Hepatocyte (in vitro differentiated cells): ENCODE measurements around the gene FRMPD1. TPM values are rescaled to one million over a fixed set of nuclear protein-coding genes. Genes with fewer than 3 reads are reported as not detected.

Experiments
- DNase-seq: peaks from one replicate; pipeline ENCODE4 v3.0.0-alpha.2; 2016; ENCODE audit warnings: low spot score
- H2AFZ ChIP-seq: fragments of 200-600 bp; sonication (generic); 2 replicates; pipeline ENCODE4 v1.6.0; 2016; ENCODE audit warnings: antibody characterized with exemption, mild to moderate bottlenecking
- H3K27ac ChIP-seq: fragments of 200-600 bp; sonication (generic); 2 replicates; pipeline ENCODE4 v1.5.1; 2016; ENCODE audit warnings: mild to moderate bottlenecking
- H3K27me3 ChIP-seq: fragments of 200-600 bp; sonication (generic); 2 replicates; pipeline ENCODE4 v1.6.1; 2016
- H3K36me3 ChIP-seq: fragments of 200-600 bp; sonication (generic); replicated peaks from 2 replicates; pipeline ENCODE4 v1.5.1; 2016; ENCODE audit warnings: low read depth; ENCODE audit not compliant: insufficient read depth
- H3K4me1 ChIP-seq: fragments of 200-600 bp; sonication (generic); 2 replicates; pipeline ENCODE4 v1.5.1; 2016; ENCODE audit warnings: mild to moderate bottlenecking, moderate library complexity; ENCODE audit not compliant: insufficient read depth
- H3K4me2 ChIP-seq: fragments of 200-600 bp; sonication (generic); 2 replicates; pipeline ENCODE4 v1.6.0; 2016
- H3K4me3 ChIP-seq: fragments of 200-600 bp; sonication (generic); 2 replicates; pipeline ENCODE4 v1.5.1; 2016; ENCODE audit warnings: mild to moderate bottlenecking
- H3K79me2 ChIP-seq: fragments of 200-600 bp; sonication (generic); 2 replicates; pipeline ENCODE4 v1.6.0; 2017; ENCODE audit warnings: mild to moderate bottlenecking
- H3K9me2 ChIP-seq: fragments of 200-600 bp; sonication (generic); replicated peaks from 2 replicates; pipeline ENCODE4 v1.6.0; 2017; ENCODE audit warnings: mild to moderate bottlenecking; ENCODE audit not compliant: insufficient read depth
- H3K9me3 ChIP-seq: fragments of 200-600 bp; sonication (generic); 2 replicates; pipeline ENCODE4 v1.5.1; 2016; ENCODE audit warnings: low read depth, mild to moderate bottlenecking
- H4K20me1 ChIP-seq: fragments of 200-600 bp; sonication (generic); 2 replicates; pipeline ENCODE4 v1.6.0; 2016; ENCODE audit warnings: mild to moderate bottlenecking; ENCODE audit not compliant: insufficient read depth, poor library complexity, severe bottlenecking
- EZH2 ChIP-seq: fragments of 200-600 bp; sonication (generic); IDR thresholded peaks from 2 replicates; pipeline ENCODE4 v1.6.1; 2016; ENCODE audit warnings: antibody characterized with exemption, mild to moderate bottlenecking, borderline replicate concordance
- EZH2phosphoT487 ChIP-seq: fragments of 200-600 bp; sonication (generic); IDR thresholded peaks from one replicate; pipeline ENCODE4 v1.6.1; 2018; ENCODE audit warnings: antibody characterized with exemption, mild to moderate bottlenecking, low read depth, moderate library complexity; ENCODE audit not compliant: unreplicated experiment, severe bottlenecking
- WGBS: methylation state at CpG from one replicate; pipeline ENCODE4 v1.1.6; 2016; ENCODE audit warnings: low lambda C conversion rate; ENCODE audit errors: missing lambda C conversion rate; 5-methylcytosine and 5-hydroxymethylcytosine counted together
- polyA plus RNA-seq: library from polyadenylated mRNA; unstranded; fragments of >200 nt; fragmentation: Nextera tagmentation; extraction: Ambion mirVana; gene quantifications from 2 replicates; pipeline ENCODE4 v1.2.1, GENCODE V29; 2016
- total RNA-seq: library from RNA; depleted of rRNA; stranded (reverse); fragments of >200 nt; gene quantifications from 2 replicates; pipeline ENCODE4 v1.2.3, GENCODE V29; 2014
- TF ChIP-seq, protein P1 (sequence below): fragments of 200-600 bp; sonication (generic); IDR thresholded peaks from 2 replicates; pipeline ENCODE4 v1.5.1; 2016; ENCODE audit warnings: antibody characterized with exemption, mild to moderate bottlenecking; ENCODE audit not compliant: poor library complexity

Gene FRMPD1
- total and polyA plus RNA-seq, 2 experiments from 2014 or later: 0.10 to 0.36 TPM

DNA sequence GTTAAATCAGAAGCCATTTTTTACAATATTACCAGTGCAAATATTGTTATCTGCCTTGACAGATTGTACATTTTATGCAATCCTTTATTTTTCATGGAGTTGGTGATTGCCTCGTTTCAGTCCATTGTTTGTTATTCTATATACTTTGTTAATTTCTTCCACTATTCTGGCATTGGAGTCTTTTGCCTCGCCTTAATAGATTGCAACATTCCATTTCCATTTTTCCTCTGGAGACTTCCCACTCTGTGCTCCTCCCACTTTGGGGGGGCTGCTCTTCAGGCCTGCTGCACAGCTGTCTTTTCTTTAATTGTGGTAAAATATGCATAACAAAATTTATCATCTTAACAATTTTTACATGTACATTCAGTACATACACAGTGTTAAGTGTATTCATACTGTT lies 145.5 kb downstream of the FRMPD1 start:
- peaks cover 2% of the 10 kb centered on the region for H3K79me2 ChIP-seq
- H3K4me2 ChIP-seq: no peak overlapping the region
- no peaks in the 10 kb centered on the region for H3K36me3 ChIP-seq
- no peak overlapping the region for H3K4me3 ChIP-seq
- TF ChIP-seq EZH2phosphoT487 (no peak), EZH2 (no peak)
- TF ChIP-seq, protein P1, sequence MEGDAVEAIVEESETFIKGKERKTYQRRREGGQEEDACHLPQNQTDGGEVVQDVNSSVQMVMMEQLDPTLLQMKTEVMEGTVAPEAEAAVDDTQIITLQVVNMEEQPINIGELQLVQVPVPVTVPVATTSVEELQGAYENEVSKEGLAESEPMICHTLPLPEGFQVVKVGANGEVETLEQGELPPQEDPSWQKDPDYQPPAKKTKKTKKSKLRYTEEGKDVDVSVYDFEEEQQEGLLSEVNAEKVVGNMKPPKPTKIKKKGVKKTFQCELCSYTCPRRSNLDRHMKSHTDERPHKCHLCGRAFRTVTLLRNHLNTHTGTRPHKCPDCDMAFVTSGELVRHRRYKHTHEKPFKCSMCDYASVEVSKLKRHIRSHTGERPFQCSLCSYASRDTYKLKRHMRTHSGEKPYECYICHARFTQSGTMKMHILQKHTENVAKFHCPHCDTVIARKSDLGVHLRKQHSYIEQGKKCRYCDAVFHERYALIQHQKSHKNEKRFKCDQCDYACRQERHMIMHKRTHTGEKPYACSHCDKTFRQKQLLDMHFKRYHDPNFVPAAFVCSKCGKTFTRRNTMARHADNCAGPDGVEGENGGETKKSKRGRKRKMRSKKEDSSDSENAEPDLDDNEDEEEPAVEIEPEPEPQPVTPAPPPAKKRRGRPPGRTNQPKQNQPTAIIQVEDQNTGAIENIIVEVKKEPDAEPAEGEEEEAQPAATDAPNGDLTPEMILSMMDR: no peak
- no peaks in the 10 kb centered on the region for H3K27me3 ChIP-seq
- WGBS: 86% methylated on average over 2 of the region's 2 CpGs
- DNase-seq: no peak
- no peak overlapping the region for H3K27ac ChIP-seq
- H3K9me2 ChIP-seq: no peaks in the 10 kb centered on the region
- H3K4me1 ChIP-seq: no peaks in the 10 kb centered on the region
- H4K20me1 ChIP-seq: no peaks in the 10 kb centered on the region
- no peaks in the 10 kb centered on the region for H3K9me3 ChIP-seq
- no peak overlapping the region for H2AFZ ChIP-seq

Other genes with a start within 250 kb of the FRMPD1 start
- 164 and 168 TPM in 2 replicates for gene GRHPR, start 228.3 kb upstream of the FRMPD1 start, total RNA-seq
- 119 and 137 TPM in 2 replicates for gene GRHPR, start 228.3 kb upstream of the FRMPD1 start, polyA plus RNA-seq
- gene ZBTB5, start 185.5 kb upstream of the FRMPD1 start, total RNA-seq: 16.1 and 21.8 TPM in 2 replicates
- 3.8 and 4.3 TPM in 2 replicates for gene ZBTB5, start 185.5 kb upstream of the FRMPD1 start, polyA plus RNA-seq
- 13.3 and 13.6 TPM in 2 replicates for gene POLR1E, start 165.0 kb upstream of the FRMPD1 start, total RNA-seq
- 6.5 and 8.4 TPM in 2 replicates for gene POLR1E, start 165.0 kb upstream of the FRMPD1 start, polyA plus RNA-seq
- gene FBXO10, start 74.6 kb upstream of the FRMPD1 start, total RNA-seq: 10.2 and 12.5 TPM in 2 replicates
- gene FBXO10, start 74.6 kb upstream of the FRMPD1 start, polyA plus RNA-seq: 7.4 and 9.8 TPM in 2 replicates
- gene TOMM5, start 58.4 kb upstream of the FRMPD1 start, total RNA-seq: 173 and 187 TPM in 2 replicates
- gene TOMM5, start 58.4 kb upstream of the FRMPD1 start, polyA plus RNA-seq: 283 and 293 TPM in 2 replicates
- gene TRMT10B, start 102.9 kb downstream of the FRMPD1 start, total RNA-seq: 3.0 and 5.2 TPM in 2 replicates
- gene TRMT10B, start 102.9 kb downstream of the FRMPD1 start, polyA plus RNA-seq: 4.1 and 4.8 TPM in 2 replicates
- gene EXOSC3, start 134.1 kb downstream of the FRMPD1 start, total RNA-seq: 25.4 and 28.5 TPM in 2 replicates
- gene EXOSC3, start 134.1 kb downstream of the FRMPD1 start, polyA plus RNA-seq: 43.1 and 48.1 TPM in 2 replicates
- 23.9 and 38.7 TPM in 2 replicates for gene DCAF10, start 149.8 kb downstream of the FRMPD1 start, total RNA-seq
- gene DCAF10, start 149.8 kb downstream of the FRMPD1 start, polyA plus RNA-seq: 24.4 and 29.2 TPM in 2 replicates